Measurements from ENCODE around the gene CEBPB. TPM values are rescaled to one million over a fixed set of nuclear protein-coding genes. Genes with fewer than 3 reads are reported as not detected.
A peak's percentile ranks its signal among the peaks of the same experiment; 100 is the strongest.

Gene CEBPB
- total RNA-seq, 1 donor from 2014 or later: 19.6 TPM

DNA sequence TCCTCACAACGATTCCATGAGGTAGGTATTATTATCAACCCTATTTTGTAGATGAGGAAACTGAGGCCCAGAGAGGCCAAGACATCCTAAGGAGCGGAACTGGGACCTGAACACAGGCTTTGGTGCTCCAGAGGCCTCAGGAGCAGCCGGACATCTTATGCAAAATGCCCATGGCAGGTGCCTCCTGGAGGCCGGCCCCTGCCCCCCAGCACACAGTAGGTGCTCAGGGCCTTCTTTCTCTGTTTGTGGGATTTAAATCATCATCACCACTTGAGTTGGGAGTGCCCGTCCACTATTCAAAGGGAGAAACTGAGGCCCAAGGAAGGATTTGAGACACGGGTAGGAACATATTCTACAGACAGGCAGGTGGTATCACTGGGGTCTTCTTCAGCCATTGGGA, 41.2 kb downstream of the CEBPB start:
- no peak for DNase-seq (ENCODE audit: low spot score, unreplicated experiment)
- no peaks in the 10 kb centered on the region for H3K9me3 Mint-ChIP-seq (ENCODE audit: low read depth)
- no peak overlapping the region for H3K4me3 Mint-ChIP-seq (ENCODE audit: low read depth)
- peaks cover 11% of the 10 kb centered on the region for H3K27me3 Mint-ChIP-seq
- no peak overlapping the region for H3K27ac Mint-ChIP-seq
- peaks cover 3% of the 10 kb centered on the region for H3K4me1 Mint-ChIP-seq (ENCODE audit: low read depth)
- H3K36me3 Mint-ChIP-seq (ENCODE audit: insufficient read depth): no peaks in the 10 kb centered on the region
- TF ChIP-seq, protein P1, sequence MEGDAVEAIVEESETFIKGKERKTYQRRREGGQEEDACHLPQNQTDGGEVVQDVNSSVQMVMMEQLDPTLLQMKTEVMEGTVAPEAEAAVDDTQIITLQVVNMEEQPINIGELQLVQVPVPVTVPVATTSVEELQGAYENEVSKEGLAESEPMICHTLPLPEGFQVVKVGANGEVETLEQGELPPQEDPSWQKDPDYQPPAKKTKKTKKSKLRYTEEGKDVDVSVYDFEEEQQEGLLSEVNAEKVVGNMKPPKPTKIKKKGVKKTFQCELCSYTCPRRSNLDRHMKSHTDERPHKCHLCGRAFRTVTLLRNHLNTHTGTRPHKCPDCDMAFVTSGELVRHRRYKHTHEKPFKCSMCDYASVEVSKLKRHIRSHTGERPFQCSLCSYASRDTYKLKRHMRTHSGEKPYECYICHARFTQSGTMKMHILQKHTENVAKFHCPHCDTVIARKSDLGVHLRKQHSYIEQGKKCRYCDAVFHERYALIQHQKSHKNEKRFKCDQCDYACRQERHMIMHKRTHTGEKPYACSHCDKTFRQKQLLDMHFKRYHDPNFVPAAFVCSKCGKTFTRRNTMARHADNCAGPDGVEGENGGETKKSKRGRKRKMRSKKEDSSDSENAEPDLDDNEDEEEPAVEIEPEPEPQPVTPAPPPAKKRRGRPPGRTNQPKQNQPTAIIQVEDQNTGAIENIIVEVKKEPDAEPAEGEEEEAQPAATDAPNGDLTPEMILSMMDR (IDR thresholded peaks at IDR 0.05; ENCODE audit: unreplicated experiment): no peak

DNA sequence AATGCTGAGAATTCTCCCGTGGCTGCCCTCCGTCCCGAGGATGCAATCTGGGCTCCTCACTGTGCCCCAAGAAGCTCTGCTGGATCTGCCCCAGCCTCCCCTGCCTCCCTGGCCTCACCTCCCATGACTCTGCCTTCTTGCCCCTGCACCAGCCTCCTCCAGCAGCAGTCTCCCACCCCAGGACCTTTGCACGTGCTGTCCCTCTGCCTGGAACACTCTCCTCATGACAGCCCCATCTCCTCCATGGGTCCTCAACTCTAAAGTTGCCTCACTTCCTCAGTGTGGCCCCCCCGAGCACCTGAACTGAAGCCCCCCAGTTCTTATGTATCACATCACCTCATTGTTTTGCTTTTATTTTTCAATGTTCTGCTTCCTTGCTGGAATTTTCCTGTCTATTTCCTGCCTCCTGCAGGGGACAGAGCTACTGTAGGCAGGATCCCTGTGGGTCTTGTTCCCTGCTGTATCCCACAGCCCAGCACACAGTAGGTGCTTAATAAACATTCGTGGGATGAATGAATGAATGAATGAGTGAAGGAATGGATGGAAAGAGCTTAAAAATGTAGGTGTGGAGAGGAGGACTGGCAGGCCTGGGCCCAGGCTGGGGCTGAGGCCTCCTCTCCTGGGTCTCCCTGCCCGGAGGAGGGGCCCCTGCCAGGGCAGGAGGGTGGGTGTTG, 42.2 kb downstream of the CEBPB start:
- no peaks in the 10 kb centered on the region for H3K9me3 Mint-ChIP-seq (ENCODE audit: low read depth)
- peaks cover 11% of the 10 kb centered on the region for H3K27me3 Mint-ChIP-seq
- no peaks in the 10 kb centered on the region for H3K36me3 Mint-ChIP-seq (ENCODE audit: insufficient read depth)
- DNase-seq (ENCODE audit: low spot score, unreplicated experiment): no peak
- peak overlapping the region; percentile 78 for H3K27ac Mint-ChIP-seq
- H3K4me3 Mint-ChIP-seq (ENCODE audit: low read depth): no peak overlapping the region
- TF ChIP-seq, protein P1 (IDR thresholded peaks at IDR 0.05; ENCODE audit: unreplicated experiment): no peak
- H3K4me1 Mint-ChIP-seq (ENCODE audit: low read depth): peaks cover 3% of the 10 kb centered on the region

DNA sequence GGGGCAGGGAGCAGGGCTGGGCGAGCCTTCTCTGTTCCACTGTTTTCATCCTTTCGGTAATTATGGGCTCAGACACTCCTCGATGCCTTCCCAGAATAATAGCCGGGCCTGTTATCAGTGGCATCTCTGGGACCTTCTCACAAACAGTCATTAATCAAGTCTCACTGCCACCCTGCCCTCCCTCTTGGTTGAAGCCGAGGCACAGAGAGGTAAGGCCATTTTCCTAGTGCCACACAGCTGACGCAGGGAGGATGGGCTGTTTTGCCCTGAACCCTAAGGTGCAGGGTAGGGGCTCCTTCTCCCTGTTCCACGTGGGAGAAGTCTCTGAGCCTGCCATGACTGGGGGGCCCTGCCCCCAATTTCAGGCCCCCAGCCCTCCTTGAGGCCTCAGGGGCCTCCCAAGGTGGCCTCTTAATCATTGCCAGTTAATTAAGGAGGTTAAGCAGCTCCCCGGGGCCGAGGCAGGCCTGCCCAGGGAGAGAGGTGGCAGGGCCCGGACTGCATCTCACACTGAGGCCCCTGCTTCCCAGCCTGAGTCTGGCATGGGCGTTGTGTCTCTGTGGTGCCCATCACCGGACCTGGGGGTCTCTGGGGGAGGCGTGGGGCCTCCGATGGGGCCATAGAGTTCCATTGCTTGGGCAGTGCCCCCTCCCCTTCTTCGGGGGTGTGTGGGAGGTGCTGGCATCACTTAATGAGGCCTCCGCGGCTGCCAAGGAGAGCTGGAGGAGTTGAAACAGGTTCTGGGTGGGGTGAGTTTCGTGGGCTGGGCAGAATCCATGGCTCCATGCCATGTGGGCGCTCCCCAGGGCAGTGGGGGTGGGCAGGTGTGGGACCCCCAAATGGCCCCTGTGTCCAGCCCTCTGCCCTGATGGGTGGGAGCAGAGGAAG, 42.9 kb downstream of the CEBPB start:
- Mint-ChIP-seq H3K36me3 (ENCODE audit: insufficient read depth) (no peaks in the 10 kb centered on the region), H3K4me3 (ENCODE audit: low read depth) (no peak overlapping the region), H3K27me3 (peaks cover 14% of the 10 kb centered on the region), H3K9me3 (ENCODE audit: low read depth) (no peaks in the 10 kb centered on the region), H3K4me1 (ENCODE audit: low read depth) (peaks cover 3% of the 10 kb centered on the region), H3K27ac (no peak overlapping the region)
- no peak for DNase-seq (ENCODE audit: low spot score, unreplicated experiment)
- TF ChIP-seq, protein P1 (IDR thresholded peaks at IDR 0.05; ENCODE audit: unreplicated experiment): no peak

DNA sequence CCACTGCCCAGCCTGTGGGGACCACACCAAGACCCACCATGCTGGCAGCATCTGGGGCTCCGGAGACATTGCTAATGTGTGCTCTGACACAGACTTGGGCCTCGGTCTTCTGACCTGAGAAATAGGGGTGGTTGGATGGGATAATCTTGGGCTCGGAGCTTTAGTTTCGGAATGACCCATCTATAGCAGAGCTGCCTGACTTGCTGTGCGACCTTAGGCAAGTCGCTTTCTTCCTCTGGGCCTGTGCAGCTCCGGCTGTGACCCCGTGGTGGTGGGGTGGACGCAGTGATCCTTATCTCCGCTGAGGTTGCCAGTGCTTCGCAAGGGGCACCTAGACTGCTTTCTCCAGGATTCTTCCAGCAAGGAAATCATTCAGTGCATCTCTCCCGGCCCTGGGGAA, 43.7 kb downstream of the CEBPB start:
- H3K27ac Mint-ChIP-seq: no peak overlapping the region
- peaks cover 3% of the 10 kb centered on the region for H3K4me1 Mint-ChIP-seq (ENCODE audit: low read depth)
- no peak overlapping the region for H3K4me3 Mint-ChIP-seq (ENCODE audit: low read depth)
- H3K27me3 Mint-ChIP-seq: peaks cover 13% of the 10 kb centered on the region
- TF ChIP-seq, protein P1 (IDR thresholded peaks at IDR 0.05; ENCODE audit: unreplicated experiment): no peak
- no peak for DNase-seq (ENCODE audit: low spot score, unreplicated experiment)
- no peaks in the 10 kb centered on the region for H3K9me3 Mint-ChIP-seq (ENCODE audit: low read depth)
- no peaks in the 10 kb centered on the region for H3K36me3 Mint-ChIP-seq (ENCODE audit: insufficient read depth)

DNA sequence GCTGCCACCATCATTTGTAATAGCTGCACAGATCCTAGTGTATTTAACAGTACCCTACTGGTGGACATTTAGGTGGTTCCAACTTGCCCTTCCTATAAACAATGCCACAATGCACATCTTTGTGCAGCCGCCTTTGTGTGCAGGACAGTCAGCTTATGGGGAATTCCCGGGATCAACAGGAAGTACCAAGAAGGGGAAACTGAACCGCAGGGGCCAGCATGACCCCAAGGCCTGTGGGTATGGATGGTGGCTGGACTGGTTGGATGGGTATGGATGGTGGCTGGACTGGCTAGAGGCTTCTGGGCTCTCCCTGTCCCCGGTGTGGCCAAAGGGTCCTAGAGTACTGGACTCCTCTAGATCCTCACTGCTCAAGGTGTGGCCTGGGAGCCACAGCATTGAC, 46.7 kb downstream of the CEBPB start:
- TF ChIP-seq, protein P1 (IDR thresholded peaks at IDR 0.05; ENCODE audit: unreplicated experiment): no peak
- no peak overlapping the region for H3K4me3 Mint-ChIP-seq (ENCODE audit: low read depth)
- no peak for DNase-seq (ENCODE audit: low spot score, unreplicated experiment)
- H3K27ac Mint-ChIP-seq: no peak overlapping the region
- peaks cover 3% of the 10 kb centered on the region for H3K4me1 Mint-ChIP-seq (ENCODE audit: low read depth)
- no peaks in the 10 kb centered on the region for H3K9me3 Mint-ChIP-seq (ENCODE audit: low read depth)
- no peaks in the 10 kb centered on the region for H3K36me3 Mint-ChIP-seq (ENCODE audit: insufficient read depth)
- H3K27me3 Mint-ChIP-seq: peaks cover 20% of the 10 kb centered on the region
